Kidney capillary endothelial cell (primary cell): ENCODE data around the gene JUND.
A peak's percentile ranks its signal among the peaks of the same experiment; 100 is the strongest.

Experiments
- DNase-seq: peaks from one replicate; pipeline ENCODE4 v3.0.0-alpha.2; 2018; ENCODE audit warnings: low spot score

Gene JUND

DNA sequence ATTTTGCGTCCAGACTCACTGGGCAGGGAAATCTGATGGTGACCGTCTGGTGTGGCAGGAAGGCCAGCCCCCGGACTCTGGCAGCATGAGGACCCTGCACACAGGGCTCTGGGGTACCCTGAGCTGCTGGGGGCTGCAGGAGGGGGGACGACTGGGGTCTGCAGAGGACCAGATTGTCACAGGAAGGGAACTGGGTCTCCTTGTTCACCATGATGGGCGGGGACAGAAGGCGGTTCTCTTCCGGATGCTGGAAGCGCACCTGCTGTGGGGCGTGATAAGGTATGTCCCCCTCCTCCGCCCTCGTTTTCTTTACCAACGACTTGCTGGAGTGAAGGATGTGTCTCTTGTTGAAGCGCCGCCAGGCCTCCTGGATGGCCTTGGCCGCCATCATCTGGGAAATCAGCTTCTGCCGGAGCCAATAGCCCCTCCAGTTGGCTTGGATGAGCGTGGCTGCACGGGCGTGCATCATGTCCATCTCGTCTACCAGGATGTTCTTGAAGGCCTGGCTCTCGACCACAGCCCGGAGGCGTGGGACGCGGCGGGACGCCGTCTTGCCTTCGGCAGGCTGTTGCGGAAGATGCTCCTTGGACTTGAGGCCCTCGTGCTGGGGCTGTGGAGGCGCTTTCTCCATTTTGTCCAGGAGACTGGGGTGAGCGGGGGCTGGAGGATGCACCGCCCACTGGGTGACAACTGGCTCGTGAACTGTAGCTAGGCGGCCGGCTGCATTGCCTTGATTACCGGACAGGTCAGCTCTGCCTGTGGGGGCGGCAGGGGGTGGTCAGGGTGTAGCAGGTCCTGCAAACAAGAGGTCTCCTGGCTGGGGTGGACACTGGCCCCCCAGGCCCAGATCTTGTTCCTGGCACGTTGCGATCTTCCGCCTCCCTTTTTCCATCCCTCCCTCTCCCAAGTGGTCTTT, 14.4 kb downstream of the JUND start:
- no peak for DNase-seq

- no peak for DNase-seq
Measured at GRCh38 chr19:18265582-18265981, 15.8 kb downstream of the JUND start.

GRCh38 chr19:18264971-18265540, 16.4 kb downstream of the JUND start:
- no peak for DNase-seq

- DNase-seq: no peak
Measured at GRCh38 chr19:18264137-18264854, 17.1 kb downstream of the JUND start.

- DNase-seq: no peak
Measured at GRCh38 chr19:18263324-18264136, 17.9 kb downstream of the JUND start.

- no peak for DNase-seq
Measured at GRCh38 chr19:18262917-18263316, 18.5 kb downstream of the JUND start.

GRCh38 chr19:18262144-18262543, 19.3 kb downstream of the JUND start:
- DNase-seq: no peak

DNA sequence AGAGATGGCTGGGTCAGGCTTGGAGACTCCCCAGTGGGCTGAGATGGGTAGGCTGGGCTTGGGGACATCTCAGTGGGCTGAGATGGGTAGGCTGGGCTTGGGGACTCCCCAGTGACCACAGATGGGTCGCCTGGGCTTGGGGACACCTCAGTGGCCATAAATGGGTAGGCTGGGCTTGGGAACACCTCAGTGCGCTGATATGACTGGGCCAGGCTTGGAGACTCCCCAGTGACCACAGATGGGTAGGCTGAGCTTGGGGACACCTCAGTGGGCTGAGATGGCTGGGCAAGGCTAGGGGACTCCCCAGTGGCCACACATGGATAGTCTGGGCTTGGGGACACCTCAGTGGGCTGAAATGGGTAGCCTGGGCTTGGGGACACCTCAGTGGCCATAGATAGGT, 19.9 kb downstream of the JUND start:
- DNase-seq: no peak

DNA sequence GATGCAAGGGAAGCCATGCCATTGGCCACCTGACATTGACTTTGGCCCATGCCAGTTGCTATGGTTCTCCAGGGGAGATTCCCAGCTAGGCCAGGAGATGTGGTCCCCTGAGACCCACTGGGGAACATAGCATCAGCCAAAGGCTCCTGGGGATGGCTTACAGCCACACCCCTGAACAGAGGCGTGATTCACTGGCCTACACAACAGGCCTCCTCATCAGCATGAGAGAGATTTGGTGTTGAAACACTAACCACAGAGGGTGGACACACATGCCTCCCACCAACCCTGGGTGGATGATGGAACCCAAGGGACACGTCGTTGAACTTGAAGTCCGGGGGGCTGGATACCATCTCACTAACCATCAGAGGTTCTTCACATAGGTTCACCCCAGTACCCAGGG, 21.5 kb downstream of the JUND start:
- no peak for DNase-seq

- DNase-seq: no peak
Measured at GRCh38 chr19:18257503-18258470, 23.6 kb downstream of the JUND start.

DNA sequence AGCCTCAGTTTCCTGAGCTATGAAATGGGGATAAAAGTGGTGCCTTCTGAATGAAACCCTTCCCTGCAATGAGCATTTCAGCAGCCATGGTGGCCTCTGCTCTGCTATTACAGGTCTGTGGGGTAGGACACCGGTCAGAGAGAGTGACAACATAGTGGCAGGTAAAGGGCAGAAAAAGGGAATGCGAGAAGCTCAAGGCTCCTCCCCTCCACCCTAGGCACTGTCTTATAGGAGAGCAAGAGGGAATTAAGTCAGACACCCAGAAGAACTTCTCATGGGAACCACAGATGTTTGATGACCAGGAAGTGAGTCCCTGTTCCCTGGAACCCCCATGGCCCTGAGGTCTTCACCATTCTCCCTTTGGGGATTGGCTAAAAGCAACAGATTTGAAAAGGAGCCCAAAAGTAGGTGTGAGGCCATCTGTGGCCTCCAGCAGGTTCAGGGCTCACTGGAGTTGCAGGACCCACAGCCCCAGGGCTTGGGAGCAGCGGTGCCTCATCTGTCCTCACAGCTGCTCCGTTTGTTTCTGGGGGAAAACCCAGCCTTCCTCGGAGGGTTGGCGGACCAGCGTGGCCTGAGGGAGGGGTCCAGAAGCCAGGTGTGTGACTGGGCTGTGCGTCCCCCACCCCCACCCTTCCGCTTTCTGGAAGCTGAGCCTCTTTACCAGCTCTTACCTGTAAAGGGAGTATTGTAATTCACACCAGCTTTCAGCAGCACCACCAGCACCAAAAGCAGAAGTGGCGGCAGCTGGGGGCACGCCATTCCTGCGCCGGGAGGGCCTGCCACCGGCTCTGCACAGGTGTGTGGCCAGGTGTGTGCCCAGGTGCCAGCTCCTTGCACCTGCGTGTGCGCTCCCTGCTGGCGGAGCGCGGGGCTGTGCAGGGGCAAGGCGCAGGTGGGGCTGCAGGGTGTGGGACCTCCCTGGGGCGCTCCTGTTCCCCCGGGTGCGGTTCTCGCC, 26.6 kb downstream of the JUND start:
- no peak for DNase-seq

- no peak for DNase-seq
Measured at GRCh38 chr19:18253716-18254115, 27.7 kb downstream of the JUND start.

GRCh38 chr19:18253130-18253529, 28.3 kb downstream of the JUND start:
- DNase-seq: no peak

DNA sequence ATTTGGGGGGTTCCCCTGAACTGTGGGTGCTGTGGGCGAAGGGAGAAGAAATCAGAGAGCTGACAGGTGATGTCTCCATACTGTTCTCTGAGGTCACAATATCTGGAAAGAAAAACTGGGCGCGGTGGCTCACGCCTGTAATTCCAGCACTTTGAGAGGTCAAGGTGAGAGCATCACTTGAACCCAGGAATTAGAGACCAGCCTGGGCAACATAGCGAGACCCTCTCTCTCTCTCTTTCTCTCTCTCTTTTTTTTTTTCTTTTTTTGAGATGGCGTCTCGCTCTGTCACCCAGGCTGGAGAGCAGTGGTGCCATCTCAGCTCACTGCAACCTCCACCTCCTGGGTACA, 29.1 kb downstream of the JUND start:
- no peak for DNase-seq

- peak; percentile 55 for DNase-seq
Measured at GRCh38 chr19:18251587-18252369, 29.6 kb downstream of the JUND start.

GRCh38 chr19:18249834-18250233, 31.6 kb downstream of the JUND start:
- no peak for DNase-seq

- DNase-seq: no peak
Measured at GRCh38 chr19:18245297-18245696, 36.1 kb downstream of the JUND start.

DNA sequence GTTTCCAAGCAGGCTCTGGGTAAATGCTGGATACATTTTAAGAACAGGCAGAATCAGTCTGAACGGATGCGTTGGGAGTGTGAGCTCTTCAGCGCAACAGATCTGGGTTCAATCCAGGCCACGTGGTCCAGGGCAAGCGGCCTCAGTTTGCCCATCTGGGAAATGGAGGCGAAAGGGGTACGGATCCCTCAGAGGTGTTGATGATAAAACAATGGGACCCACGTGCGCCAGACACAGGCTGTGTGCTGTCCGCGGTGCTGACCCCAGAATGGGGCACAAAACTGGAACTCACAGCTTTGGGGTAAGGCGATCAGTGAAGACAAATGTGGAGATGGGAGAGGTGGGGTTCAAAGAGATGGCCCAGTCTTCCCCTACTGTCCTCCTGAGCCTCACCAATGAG, 42.1 kb downstream of the JUND start:
- DNase-seq: no peak

GRCh38 chr19:18234194-18234593, 47.2 kb downstream of the JUND start:
- DNase-seq: no peak
